Measurements from ENCODE around the gene SMTNL1.
"Not testable (repeated sequence)": the region's sequence is repeated elsewhere in the genome, so short reads cannot be mapped to it uniquely, and the experiment has no call there.

The SMTNL1 gene

GRCh38 chr11:57511741-57512430 is 25.5 kb upstream of the SMTNL1 start:
- no peak for DNase-seq

DNA sequence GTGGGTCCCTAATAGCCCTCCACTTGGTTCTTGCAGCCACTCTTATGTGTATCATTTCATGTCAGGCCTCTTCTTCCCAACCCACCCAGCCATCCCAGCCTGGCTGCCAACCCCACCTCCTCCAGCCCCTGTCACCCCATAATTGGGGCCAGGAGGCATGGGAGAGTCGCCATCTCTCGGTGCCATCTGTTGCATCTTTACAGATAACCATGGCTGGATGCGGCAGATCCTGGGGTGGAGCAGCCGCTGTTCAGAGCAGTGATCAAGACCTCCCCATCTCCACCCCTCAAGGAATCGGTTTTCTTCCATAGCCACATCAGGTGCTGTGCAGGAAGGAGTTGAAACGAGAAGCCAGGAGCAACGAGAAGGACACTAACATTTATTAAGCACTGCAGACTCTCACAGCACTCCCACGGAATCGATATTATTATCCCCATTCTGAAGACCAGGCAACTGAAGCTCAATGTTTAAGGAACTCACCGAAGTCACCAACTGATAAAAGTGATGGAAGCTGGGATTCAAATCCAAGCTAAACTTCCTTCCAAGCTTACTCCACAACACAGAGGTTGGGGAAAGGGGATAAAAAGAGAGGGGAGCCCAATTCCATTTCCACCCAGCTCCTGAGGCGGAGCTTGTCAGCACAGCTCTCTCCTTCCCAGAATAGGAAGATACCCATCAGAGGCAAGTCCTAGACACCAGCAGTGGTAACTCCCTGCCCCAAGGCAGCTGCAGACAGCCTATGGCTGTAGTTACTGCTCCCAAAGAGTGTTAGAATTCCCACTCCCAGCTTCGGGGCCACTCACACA is 24.5 kb upstream of the SMTNL1 start:
- DNase-seq, result no peak

DNA sequence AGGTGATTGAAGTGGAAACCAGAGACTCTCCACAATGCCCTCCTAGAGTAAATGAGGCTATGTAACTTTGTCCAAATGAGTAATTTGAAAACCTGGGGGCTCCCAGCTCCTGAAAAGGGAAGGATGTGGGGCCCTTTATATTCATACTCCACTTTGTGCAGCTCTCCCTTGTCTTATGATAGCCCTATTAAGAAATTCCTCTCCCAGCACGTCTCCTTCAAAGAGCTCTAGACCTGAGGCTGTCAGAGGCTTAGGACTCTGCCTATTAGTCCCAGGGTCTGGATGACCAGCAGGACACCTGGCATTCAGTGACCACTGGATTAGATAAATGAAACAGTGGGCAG is 24.0 kb upstream of the SMTNL1 start:
- no peak for DNase-seq

- peak in 1 of 5 donors; percentile 36 for DNase-seq
Observed at GRCh38 chr11:57513911-57514537, 23.4 kb upstream of the SMTNL1 start.

- peak in 4 of 5 donors; percentile 28 to 53 (median 34) for DNase-seq
Observed at GRCh38 chr11:57514538-57515331, 22.7 kb upstream of the SMTNL1 start.

- DNase-seq, result peak in 1 of 5 donors; percentile 51
Observed at GRCh38 chr11:57515332-57516060, 21.9 kb upstream of the SMTNL1 start, which contains the start of gene SLC43A1. Gene SLC43A1 (minus strand): TSS chr11:57515702. CDS start chr11:57514111, 1,591 bp downstream.

DNA sequence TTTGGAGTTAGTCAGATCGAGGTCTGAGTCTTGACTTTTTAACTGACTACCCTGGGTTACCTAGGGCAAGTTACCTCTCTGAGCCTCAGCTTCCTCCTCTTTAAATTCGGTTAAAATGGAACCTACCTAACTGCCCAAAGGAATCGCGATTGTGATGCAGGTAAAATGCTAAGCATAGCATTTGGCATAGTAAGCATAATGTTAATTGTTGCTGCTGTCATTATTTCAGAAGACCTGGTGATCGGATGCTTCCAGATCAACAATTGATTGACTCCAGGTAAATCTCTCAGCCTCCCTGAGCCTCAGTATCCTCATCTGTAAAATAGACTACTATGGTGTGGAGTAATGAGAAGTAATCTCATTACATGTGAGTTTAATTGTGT is 21.3 kb upstream of the SMTNL1 start:
- DNase-seq, result no peak

DNA sequence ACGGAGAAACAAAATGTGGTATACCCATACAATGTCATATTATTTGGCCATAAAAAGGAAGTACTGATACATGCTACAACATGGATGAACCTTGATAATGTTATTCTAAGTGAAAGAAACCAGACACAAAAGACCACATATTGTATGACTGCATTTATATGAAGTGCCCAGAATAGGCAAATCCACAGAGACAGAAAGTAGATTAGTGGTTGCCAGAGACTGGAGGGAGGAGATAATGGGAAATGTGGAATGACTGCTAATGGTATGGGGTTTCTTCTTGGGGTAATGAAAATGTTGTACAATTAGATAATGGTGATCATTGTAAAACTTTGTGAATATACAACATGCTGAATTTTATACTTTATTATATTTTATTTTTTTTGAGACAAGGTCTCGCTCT is 16.3 kb upstream of the SMTNL1 start:
- no peak for DNase-seq

- DNase-seq, result no peak
Observed at GRCh38 chr11:57523419-57523818, 14.0 kb upstream of the SMTNL1 start.

- DNase-seq, result peak; percentile 31 to 73 (median 60)
Observed at GRCh38 chr11:57527056-57527631, 10.3 kb upstream of the SMTNL1 start.

DNA sequence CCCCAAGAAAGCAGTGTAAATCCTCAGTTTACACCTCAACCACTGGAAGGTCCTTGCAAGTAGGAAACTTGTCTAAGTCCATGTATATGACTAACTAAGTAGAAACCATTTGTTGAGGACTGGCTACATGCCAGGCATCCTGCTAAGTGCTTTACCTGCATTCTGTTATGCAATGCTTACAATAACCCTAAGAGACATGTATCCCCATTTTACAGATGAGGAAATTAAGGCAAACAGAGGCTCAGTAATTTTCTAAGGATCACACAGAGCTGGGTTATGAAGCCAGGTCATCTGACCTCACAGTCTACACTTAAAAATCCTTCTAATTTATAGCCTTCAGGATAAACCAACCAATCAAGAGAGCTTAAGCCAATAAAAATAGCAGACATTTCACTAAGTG is 8.4 kb upstream of the SMTNL1 start:
- no peak for DNase-seq

- no peak for DNase-seq
Observed at GRCh38 chr11:57530215-57530595, 7.2 kb upstream of the SMTNL1 start.

DNA sequence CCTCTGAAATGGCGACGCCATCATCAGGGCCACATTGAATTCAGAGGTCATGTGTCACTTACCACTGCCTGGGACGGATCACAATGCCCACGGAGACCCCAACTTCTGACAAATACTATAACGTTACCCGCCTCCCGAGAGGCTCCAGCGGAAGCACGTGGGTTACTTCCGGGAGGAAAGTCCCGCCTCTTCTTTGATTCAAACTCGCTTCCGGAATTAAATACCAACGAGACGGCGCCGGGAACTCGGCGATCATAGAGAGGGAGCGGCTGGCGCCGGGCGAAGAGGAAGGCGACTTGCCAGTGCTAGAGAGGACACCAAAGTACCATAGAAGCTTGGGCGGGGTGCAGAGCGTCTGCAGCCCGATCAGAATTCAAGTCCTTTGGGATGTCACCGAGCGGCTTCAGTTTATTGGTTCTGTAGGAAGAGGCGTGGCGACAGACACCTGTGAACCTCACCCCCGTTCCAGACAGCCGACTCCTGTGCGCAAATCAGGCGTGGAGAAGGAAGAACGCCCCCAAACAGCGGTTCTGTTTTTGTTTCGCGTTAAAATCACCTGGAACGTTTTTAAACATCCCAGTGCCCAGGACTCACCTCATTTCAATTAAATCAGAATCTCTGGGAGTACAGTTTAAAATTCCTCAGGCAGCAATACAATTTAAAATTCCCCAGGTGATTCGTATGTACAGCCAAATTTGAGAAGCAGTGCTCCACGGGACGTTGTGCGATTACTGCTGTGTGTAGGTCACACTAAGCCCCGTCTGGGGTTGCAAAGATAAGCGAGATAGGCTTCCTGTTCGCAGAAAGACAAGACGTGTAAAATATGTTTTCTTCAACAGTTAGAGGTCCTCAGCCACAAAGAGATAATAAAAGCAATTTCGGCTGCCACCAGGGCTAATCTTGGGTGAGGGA is 6.5 kb upstream of the SMTNL1 start, which contains the start of gene TIMM10:
Gene TIMM10 (minus strand): TSS at position 159 of the 912 bp plus-strand sequence. CDS start 565 bp downstream, outside the sequence.
- peak; percentile 88 to 99 (median 91) for DNase-seq

- not testable (repeated sequence) for DNase-seq
Observed at GRCh38 chr11:57534449-57534848, 2.9 kb upstream of the SMTNL1 start.

DNA sequence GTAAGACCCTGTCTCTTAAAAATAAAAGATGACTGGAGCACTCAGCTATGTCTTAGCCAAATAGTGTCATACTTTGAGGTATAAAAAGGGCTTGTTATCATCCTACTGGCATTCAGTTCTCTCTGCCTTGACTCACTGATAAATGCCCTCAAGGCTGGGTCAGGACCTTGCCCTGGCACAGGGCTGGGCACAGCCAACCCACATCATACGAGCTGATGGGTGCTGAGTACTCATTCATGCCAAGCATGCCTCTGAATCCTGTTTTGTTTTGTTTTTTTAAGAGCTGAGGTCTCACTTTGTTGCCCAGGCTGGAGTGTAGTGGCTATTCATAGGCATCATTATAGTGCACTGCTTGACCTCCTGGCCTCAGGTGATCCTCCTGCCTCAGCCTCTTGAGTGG is 1.9 kb downstream of the SMTNL1 start:
- DNase-seq, result no peak

DNA sequence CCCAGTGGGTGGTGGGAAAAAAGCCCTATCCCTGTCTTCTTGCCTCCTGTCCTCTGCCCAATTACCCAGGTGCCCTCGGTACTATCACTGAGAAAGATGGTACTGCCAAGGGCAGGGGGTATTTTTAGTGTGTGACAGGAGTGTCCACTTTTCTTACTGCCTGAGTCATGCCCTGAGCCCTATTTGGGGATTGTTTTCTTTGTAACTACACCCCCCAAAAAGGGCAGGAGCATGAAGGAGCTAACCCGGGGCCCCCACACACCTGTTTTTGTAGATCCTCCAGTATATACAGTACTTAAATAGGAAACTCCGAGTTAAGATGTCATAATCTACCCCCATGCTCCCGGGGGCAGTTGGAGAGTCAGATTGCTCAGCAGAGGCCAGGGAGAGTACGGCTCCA is 3.8 kb downstream of the SMTNL1 start:
- DNase-seq, result no peak

- no peak for DNase-seq
Observed at GRCh38 chr11:57542582-57542981, 5.2 kb downstream of the SMTNL1 start.

GRCh38 chr11:57543593-57543992 is 6.2 kb downstream of the SMTNL1 start:
- DNase-seq, result no peak

DNA sequence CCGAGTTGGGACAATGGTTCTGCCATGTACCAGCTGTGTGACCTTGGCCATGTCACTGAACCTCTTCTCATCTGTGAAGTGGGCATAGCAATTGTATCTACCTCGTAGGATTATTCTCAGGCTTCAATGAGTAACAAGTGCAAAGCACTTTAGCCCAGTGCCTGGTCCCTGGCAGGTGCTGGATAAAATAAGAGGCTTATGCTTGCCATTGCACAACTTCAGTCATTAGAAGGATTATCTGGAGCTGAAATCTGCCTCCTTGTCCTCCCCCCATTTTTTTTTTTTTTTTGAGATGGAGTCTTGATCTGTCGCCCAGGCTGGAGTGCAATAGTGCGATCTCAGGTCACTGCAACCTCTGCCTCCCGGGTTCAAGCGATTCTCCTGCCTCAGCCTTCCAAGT is 7.2 kb downstream of the SMTNL1 start:
- DNase-seq, result no peak

DNA sequence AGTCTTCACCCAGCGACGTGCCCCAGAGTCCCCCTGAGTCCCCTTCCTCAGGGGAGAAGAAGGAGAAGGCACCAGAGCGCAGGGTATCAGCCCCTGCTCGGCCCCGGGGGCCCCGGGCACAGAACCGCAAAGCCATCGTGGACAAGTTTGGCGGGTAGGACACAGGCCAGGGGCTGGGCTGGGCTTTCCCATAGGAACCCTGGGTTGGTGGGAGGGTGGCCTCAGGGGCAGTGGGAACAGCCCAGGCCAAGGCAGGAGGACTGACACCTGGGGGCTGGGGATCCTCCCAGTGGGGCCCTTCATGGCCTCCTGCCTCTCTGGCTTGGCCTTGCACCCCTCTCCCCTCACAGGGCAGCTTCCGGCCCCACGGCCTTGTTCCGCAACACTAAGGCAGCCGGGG is 8.5 kb downstream of the SMTNL1 start:
- DNase-seq, result no peak

DNA sequence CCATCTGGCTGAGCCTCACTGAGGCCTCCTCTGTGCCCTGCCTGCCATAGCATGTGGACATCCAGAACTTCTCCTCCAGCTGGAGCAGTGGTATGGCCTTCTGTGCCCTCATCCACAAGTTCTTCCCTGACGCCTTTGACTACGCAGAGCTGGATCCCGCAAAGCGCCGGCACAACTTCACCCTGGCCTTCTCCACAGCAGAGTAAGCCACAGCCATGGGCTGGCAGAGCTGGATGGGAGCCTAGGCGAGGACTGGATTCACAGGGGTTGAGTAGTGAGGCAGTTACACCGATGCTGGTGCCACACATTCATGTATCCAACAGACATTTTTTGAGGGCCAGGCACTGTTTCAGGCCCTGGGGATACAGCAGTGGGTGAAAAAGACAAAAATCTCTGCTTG is 9.1 kb downstream of the SMTNL1 start:
- no peak for DNase-seq
